NCI-H2196 treated with DMSO at 0.1 percent for 48 hours (cell line): Measurements from ENCODE around the gene HYCC1.
"Not testable (repeated sequence)": the region's sequence is repeated elsewhere in the genome, so short reads cannot be mapped to it uniquely, and the experiment has no call there.

Source experiments
- DNase-seq: peaks from one replicate; lab custom pipeline; 2025; ENCODE audit not compliant: unreplicated experiment; lab: John Stamatoyannopoulos, UW

HYCC1 gene

DNA sequence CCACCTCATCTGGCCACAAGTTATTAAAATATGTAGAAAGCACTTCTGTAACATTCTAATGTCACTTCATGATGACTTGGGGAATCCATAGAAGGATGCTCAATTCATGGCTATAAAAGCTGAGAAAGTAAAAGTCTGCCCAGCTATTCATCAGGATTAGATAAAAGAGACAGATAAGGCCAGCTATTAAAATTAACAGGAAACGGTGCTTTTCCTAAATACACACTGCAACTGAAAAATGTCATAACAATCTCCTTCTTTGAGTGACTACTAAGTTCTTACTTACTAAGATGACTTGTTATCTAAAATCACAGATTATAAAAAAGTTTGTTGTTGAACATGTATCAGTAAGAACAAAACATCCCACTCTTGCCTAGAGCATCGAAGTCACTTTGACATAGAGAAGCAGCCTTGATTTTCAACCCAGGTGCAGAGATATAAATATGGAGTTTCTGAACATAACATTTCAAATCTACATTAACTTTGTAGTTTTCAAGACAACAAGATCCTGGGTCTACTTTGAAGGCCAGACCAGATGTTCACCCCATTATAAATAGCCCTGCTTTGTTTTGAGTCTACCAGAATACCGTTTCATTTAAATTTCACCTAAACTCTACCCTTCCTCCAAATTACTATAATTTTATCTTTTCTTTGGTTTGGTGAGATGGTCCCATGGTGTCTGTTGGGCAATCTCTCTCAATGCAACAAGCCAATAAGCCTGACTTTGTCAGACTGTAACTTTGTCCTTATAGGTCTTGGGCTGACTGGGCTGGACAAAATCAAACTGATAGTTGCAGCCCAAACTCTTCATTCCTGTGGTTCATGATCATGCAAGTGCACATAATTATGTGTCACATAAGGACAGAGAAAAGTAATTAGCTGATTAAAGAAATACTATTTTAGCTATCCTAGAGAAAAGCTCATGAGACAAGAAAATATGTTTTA is 24.0 kb downstream of the HYCC1 start:
- no peak for DNase-seq

DNA sequence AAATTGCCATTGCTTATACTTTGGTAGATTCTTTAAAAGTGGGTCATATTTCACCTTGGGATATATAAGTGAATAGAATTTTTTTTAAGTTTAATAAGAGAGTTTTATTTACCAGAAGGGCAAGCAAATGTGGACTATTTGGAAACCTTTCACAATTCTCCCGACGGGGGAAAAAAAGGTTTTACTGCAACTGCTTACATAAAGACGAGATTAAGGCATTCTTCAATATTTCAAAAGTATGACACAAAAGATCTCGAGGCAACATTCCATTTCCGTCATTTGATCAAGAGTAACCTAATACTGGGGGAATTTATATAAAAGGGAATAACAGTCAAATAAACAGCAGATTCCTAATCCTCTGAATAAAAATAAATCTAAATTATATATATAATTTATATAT is 28.5 kb downstream of the HYCC1 start:
- no peak for DNase-seq

DNA sequence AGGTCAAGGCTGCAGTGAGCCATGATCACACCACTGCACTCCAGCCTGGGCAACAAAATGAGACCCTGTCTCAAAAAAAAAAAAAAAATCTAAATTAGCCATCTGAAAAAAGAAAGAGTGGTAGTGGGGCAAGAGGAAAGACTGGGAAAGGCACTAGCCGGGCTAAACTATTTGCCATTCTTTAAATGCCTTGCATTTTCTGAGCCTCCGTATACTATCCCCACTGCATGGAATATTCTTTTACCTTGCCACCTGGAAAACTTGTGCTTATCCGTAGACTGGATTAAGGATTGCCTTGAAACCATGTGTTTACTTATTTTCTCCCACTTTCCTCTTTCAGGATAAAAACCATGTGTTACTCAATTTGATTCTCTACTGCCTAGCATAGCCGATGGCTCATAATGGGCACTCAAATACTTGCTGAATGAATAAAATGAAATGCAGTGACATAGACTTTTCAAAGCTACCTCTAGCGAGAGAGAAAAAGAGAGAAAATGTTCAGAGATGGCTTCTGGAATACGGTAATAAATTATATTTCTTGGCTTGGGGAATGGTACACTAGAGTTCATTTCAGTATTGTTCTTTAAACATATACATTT is 30.6 kb downstream of the HYCC1 start:
- DNase-seq, result no peak

DNA sequence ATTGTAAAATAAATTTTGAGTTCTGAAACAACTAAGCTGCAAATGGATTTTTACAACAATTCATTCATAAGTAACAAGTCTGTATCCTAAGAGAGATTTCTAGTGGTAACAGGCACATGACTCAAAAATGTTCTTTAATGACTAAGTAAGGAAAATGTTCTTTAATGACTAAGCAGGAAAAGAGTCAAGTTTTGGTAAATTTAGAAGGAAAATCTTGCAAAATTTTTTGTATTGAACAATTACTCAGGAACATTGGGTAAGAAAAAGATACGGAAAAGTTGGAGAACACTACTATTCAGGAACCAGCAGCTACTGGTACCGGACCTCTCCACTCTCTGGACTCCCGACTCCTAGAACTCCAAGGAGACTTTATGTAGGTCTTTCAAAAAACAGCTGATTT is 33.5 kb downstream of the HYCC1 start:
- DNase-seq, result no peak

DNA sequence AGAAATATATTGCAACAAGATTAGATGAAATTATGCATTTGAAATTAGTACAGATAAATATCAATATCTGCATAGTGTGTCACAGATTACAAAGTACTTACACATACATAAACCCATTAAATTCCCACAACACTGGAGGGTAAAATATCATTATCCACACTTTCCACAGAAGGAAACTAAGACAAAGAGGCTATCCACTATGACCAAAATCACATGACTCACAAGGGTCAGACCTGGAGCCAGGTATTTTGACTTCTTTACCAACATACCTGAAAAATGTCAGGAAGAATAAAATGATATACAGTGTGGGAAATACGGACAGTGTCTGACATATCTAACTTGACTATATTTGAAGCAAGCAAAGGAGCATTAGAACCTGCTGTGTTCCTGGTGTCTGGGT is 34.1 kb downstream of the HYCC1 start:
- no peak for DNase-seq

DNA sequence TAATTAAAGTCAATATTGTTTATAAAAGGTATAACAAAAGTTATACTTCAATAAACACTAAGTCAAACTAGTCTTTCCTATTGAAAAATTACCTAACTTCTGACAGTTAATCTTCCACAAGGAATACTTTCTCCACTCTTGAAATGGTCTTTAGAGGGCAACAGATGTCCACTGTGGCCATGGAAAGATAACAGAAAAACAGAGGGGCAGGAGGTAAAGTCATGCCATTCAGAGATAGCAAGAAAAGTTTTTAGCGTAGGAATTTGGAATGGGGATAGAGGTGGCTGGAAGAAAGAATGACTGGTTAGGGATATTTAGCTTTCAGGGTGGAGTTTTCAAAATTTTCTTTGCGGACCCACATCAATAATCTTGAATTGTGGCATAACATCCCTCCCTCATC is 34.7 kb downstream of the HYCC1 start:
- no peak for DNase-seq

DNA sequence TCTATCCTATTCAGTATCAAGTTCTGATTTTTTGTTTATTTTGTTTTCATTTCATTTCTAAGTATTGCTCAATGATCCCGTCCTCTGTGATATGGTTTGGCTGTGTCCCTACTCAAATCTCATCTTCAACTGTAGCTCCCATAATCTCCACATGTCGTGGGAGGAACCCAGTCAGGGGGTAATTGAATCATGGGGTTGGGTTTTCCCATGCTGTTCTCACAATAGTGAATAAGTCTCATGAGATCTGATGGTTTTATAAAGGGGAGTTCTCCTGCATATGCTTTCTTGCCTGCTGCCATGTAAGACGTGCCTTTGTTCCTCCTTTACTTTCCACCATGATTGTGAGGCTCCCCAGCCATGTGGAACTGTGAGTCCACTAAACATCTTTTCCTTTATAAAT is 39.3 kb downstream of the HYCC1 start:
- not testable (repeated sequence) for DNase-seq

DNA sequence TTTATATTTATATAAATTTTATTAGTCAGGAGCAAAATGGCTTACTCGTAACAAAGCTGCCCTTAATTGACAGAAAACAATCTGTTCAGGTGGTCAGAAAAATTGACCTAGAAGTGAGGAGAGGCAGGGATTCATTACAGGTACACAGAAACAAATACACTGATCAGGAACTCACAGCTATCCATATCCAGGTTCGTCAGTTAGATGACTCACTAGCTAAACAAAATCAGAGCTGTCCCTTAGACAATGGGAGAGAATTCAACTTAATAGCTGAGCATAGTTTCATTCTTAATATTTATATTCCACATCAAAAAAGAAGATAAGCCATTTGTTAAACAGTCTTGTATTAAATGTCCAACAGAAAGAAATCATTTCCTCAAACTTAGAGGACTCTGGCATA is 41.7 kb downstream of the HYCC1 start:
- DNase-seq, result no peak

DNA sequence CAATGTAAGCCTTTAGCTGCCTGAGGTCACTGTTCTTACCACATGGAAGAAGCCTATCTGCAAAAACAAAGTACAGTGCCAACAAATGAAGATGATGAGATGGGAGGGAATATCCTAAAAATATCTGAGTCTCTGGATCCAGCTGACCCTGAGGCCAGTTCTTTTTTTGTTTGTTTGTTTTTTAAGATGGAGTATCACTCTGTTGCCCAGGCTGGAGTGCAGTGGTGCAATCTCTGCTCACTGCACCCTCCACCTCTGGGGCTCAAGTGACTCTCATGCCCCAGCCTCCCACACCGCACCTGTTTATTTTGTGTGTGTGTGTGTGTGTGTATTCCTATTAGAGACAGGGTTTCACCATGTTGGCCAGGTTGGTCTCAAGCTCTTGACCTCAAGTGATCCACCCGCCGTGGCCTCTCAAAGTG is 44.9 kb downstream of the HYCC1 start:
- DNase-seq, result no peak
